IMR-90 (cell line): Measurements from ENCODE around the gene USP24. TPM values are rescaled to one million over a fixed set of nuclear protein-coding genes. Genes with fewer than 3 reads are reported as not detected.

ENCODE experiments used
- ATAC-seq: fragments of 200-7000 bp; cut with Tn5 transposase; 2 replicates; pipeline ENCODE4 v1.9.1; 2020; ENCODE audit warnings: low read depth, mild to moderate bottlenecking, moderate library complexity
- BruUV-seq: library from RNA; stranded (reverse); fragments of 400-500 nt; replicated peaks from 2 replicates; lab custom pipeline; 2021; lab: Mats Ljungman, UMichigan
- CTCF ChIA-PET: fragments of 300-600 bp; formaldehyde crosslinking; extraction: SDS; loops from one replicate; lab custom pipeline; 2021; ENCODE audit warnings: antibody characterized with exemption; lab: Yijun Ruan, JAX
- POLR2A ChIA-PET: fragments of 300-600 bp; sonication (Branson Sonifier 250); formaldehyde crosslinking; loops from one replicate; lab custom pipeline; 2022; ENCODE audit warnings: antibody characterized with exemption; ENCODE audit not compliant: unreplicated experiment; lab: Charles Lee
- DNase-seq: peaks from one replicate; pipeline ENCODE4 v3.0.0; 2013
- H2AFZ ChIP-seq: replicated peaks from 2 replicates; pipeline ENCODE3; 2013; ENCODE audit warnings: low read length, mild to moderate bottlenecking; ENCODE audit not compliant: poor library complexity
- H2AK5ac ChIP-seq: 2 replicates; pipeline ENCODE4 v1.6.1; 2013; ENCODE audit warnings: low read depth, low read length, inconsistent platforms
- H2AK9ac ChIP-seq: replicated peaks from 2 replicates; pipeline ENCODE3; 2013; ENCODE audit warnings: mild to moderate bottlenecking, low read depth, low read length, moderate library complexity; ENCODE audit not compliant: poor library complexity
- H2BK120ac ChIP-seq: 2 replicates; pipeline ENCODE4 v1.6.1; 2013; ENCODE audit warnings: low read depth, low read length, inconsistent platforms
- H2BK15ac ChIP-seq: 3 replicates; pipeline ENCODE4 v1.6.1; 2013; ENCODE audit warnings: low read depth, low read length, inconsistent platforms
- H2BK20ac ChIP-seq: 2 replicates; pipeline ENCODE4 v1.6.1; 2013; ENCODE audit warnings: low read depth, mild to moderate bottlenecking, inconsistent platforms, low read length, moderate library complexity
- H2BK5ac ChIP-seq: 2 replicates; pipeline ENCODE4 v1.6.1; 2013; ENCODE audit warnings: mild to moderate bottlenecking, low read depth, low read length, inconsistent platforms; ENCODE audit not compliant: poor library complexity, severe bottlenecking
- H3K14ac ChIP-seq: replicated peaks from 2 replicates; pipeline ENCODE4 v1.6.1; 2013; ENCODE audit warnings: low read depth, low read length, inconsistent platforms
- H3K18ac ChIP-seq: 2 replicates; pipeline ENCODE4 v1.6.1; 2013; ENCODE audit warnings: low read depth, low read length, control low read depth
- H3K23ac ChIP-seq: 2 replicates; pipeline ENCODE4 v1.6.1; 2013; ENCODE audit warnings: low read depth, low read length, inconsistent platforms
- H3K27ac ChIP-seq: 2 replicates; pipeline ENCODE4 v1.5.1; 2013; ENCODE audit warnings: mild to moderate bottlenecking, control low read depth, low read length; ENCODE audit not compliant: insufficient read depth
- H3K27me3 ChIP-seq: 2 replicates; pipeline ENCODE4 v1.6.1; 2013; ENCODE audit warnings: low read length; ENCODE audit not compliant: control insufficient read depth, insufficient read depth
- H3K36me3 ChIP-seq: 2 replicates; pipeline ENCODE4 v1.6.1; 2013; ENCODE audit warnings: low read length, mixed read lengths; ENCODE audit not compliant: control insufficient read depth, insufficient read depth
- H3K4ac ChIP-seq: 2 replicates; pipeline ENCODE4 v1.6.1; 2013; ENCODE audit warnings: low read depth, low read length, inconsistent platforms
- H3K4me1 ChIP-seq: 2 replicates; pipeline ENCODE4 v1.6.1; 2013; ENCODE audit warnings: low read length, mixed read lengths; ENCODE audit not compliant: control insufficient read depth, insufficient read depth
- H3K4me2 ChIP-seq: 2 replicates; pipeline ENCODE4 v1.6.1; 2013; ENCODE audit warnings: low read depth, mild to moderate bottlenecking, control low read depth, low read length, moderate library complexity
- H3K4me3 ChIP-seq: 2 replicates; pipeline ENCODE4 v1.5.1; 2013; ENCODE audit warnings: low read depth, mild to moderate bottlenecking, control low read depth, low read length, moderate library complexity; ENCODE audit not compliant: insufficient read depth
- H3K56ac ChIP-seq: 2 replicates; pipeline ENCODE4 v1.6.1; 2013; ENCODE audit warnings: low read length, inconsistent platforms; ENCODE audit not compliant: insufficient read depth; ENCODE audit errors: extremely low read depth
- H3K79me1 ChIP-seq, 2 experiments: 2 replicates each; pipeline ENCODE4 v1.6.1; 2013; ENCODE audit warnings: low read length in 2 of 2, inconsistent platforms in 1 of 2, low read depth in 1 of 2
- H3K9ac ChIP-seq: 2 replicates; pipeline ENCODE4 v1.6.1; 2013; ENCODE audit warnings: low read depth, low read length, control low read depth
- H3K9me1 ChIP-seq: 2 replicates; pipeline ENCODE4 v1.6.1; 2013; ENCODE audit warnings: low read length, inconsistent platforms; ENCODE audit not compliant: insufficient read depth
- H3K9me3 ChIP-seq: 2 replicates; pipeline ENCODE4 v1.6.1; 2013; ENCODE audit warnings: low read length; ENCODE audit not compliant: control insufficient read depth, insufficient read depth
- H4K20me1 ChIP-seq: 2 replicates; pipeline ENCODE4 v1.6.1; 2013; ENCODE audit warnings: low read length, inconsistent platforms; ENCODE audit not compliant: insufficient read depth
- H4K5ac ChIP-seq: 2 replicates; pipeline ENCODE4 v1.6.1; 2013; ENCODE audit warnings: mild to moderate bottlenecking, low read depth, low read length, control low read depth
- H4K8ac ChIP-seq, 2 experiments: 2 replicates each; pipeline ENCODE4 v1.6.1; 2013; ENCODE audit warnings: low read depth in 2 of 2, low read length in 2 of 2, control low read depth in 1 of 2, inconsistent platforms in 1 of 2
- H4K91ac ChIP-seq: 2 replicates; pipeline ENCODE4 v1.6.1; 2013; ENCODE audit warnings: low read depth, low read length, inconsistent platforms; ENCODE audit not compliant: insufficient read depth
- BHLHE40 ChIP-seq: fragments of 150-350 bp; IDR thresholded peaks from 2 replicates; pipeline ENCODE4 v1.6.1; 2016; ENCODE audit warnings: mild to moderate bottlenecking, low read depth, low read length
- ELK1 ChIP-seq: fragments of 150-350 bp; IDR thresholded peaks from 2 replicates; pipeline ENCODE4 v1.6.1; 2016; ENCODE audit warnings: low read depth, mild to moderate bottlenecking, low read length, moderate library complexity, borderline replicate concordance
- MAFK ChIP-seq: IDR thresholded peaks from 2 replicates; pipeline ENCODE4 v1.6.1; 2012; ENCODE audit warnings: low read depth, low read length, improper control_type of control experiment
- MAZ ChIP-seq: IDR thresholded peaks from 2 replicates; pipeline ENCODE4 v1.6.1; 2012; ENCODE audit warnings: low read depth, mild to moderate bottlenecking, low read length, improper control_type of control experiment, moderate library complexity, borderline replicate concordance
- MXI1 ChIP-seq: IDR thresholded peaks from 2 replicates; pipeline ENCODE4 v1.6.1; 2012; ENCODE audit warnings: low read depth, mild to moderate bottlenecking, low read length, moderate library complexity, borderline replicate concordance
- NFE2L2 ChIP-seq: fragments of 150-350 bp; IDR thresholded peaks from 2 replicates; pipeline ENCODE4 v1.6.1; 2016; ENCODE audit warnings: low read depth, mild to moderate bottlenecking, low read length
- POLR2A ChIP-seq: IDR thresholded peaks from 2 replicates; pipeline ENCODE4 v1.6.1; 2012; ENCODE audit warnings: mild to moderate bottlenecking, low read depth, low read length
- RCOR1 ChIP-seq: IDR thresholded peaks from 2 replicates; pipeline ENCODE4 v1.6.1; 2012; ENCODE audit warnings: mild to moderate bottlenecking, low read length, improper control_type of control experiment; ENCODE audit not compliant: insufficient replicate concordance
- RFX5 ChIP-seq: IDR thresholded peaks from 2 replicates; pipeline ENCODE4 v1.8.0; 2012; ENCODE audit warnings: low read depth, mild to moderate bottlenecking, low read length, moderate library complexity
- SMC3 ChIP-seq: fragments of 150-350 bp; IDR thresholded peaks from 2 replicates; pipeline ENCODE4 v1.6.1; 2016; ENCODE audit warnings: low read depth, mild to moderate bottlenecking, antibody characterized with exemption, low read length, moderate library complexity
- USF2 ChIP-seq: fragments of 150-350 bp; IDR thresholded peaks from 2 replicates; pipeline ENCODE4 v1.6.1; 2017; ENCODE audit warnings: mild to moderate bottlenecking, antibody characterized with exemption, low read length, low read depth
- WGBS, 2 experiments: methylation state at CpG; one replicate each; pipeline versions ENCODE4 v1.1.5 to v1.1.7; 2013; ENCODE audit warnings: missing lambda C conversion rate in 2 of 2; ENCODE audit not compliant: insufficient read length in 1 of 2; ENCODE audit errors: extremely low coverage in 2 of 2; 5-methylcytosine and 5-hydroxymethylcytosine counted together
- dilution Hi-C: fragments of 300-500 bp; cut with HindIII; formaldehyde crosslinking; loops from one replicate; pipeline ENCODE4 v1.14.3; 2018; ENCODE audit warnings: low sequenced_read_pairs; ENCODE audit not compliant: unreplicated experiment
- in situ Hi-C: fragments of 300-500 bp; cut with MboI; formaldehyde crosslinking; loops from 3 replicates; pipeline ENCODE4 v1.14.3; 2019; ENCODE audit warnings: low sequenced_read_pairs, inconsistent platforms, mixed read lengths
- intact Hi-C: fragments of 100-400 bp; cut with micrococcal nuclease; formaldehyde crosslinking; loops from 2 replicates; pipeline ENCODE4 v1.10.0; 2022
- polyA plus RNA-seq, 3 experiments: library from polyadenylated mRNA; depleted of rRNA; stranded (reverse); fragments of >200 nt; gene quantifications; 2 replicates each; pipeline ENCODE4 v1.2.3, GENCODE V29; 2012; ENCODE audit warnings: low replicate concordance in 1 of 3
- total RNA-seq: library from RNA; depleted of rRNA; stranded (reverse); fragments of >200 nt; gene quantifications from 2 replicates; pipeline ENCODE4 v1.2.3, GENCODE V29; 2012

The USP24 gene
- total and polyA plus RNA-seq, 2 of the 4 experiments (the other 2 are of a cell fraction), result 8.4 to 36.7 TPM

GRCh38 chr1:55225228-55225627, 10.1 kb upstream of the USP24 start:
- H4K91ac ChIP-seq, result no peak overlapping the region
- H2BK120ac ChIP-seq, result no peak overlapping the region
- no peak overlapping the region for H3K18ac ChIP-seq
- in situ Hi-C loops (no loop called here), intact Hi-C loops (no loop called here), dilution Hi-C loops (no loop called here)
- no peaks in the 10 kb centered on the region for H3K4me1 ChIP-seq
- no peak for TF ChIP-seq MXI1
- TF ChIP-seq SMC3, result no peak
- no peak for TF ChIP-seq BHLHE40
- no peak for TF ChIP-seq NFE2L2
- TF ChIP-seq USF2, result no peak
- no peak for TF ChIP-seq MAZ
- no peak for TF ChIP-seq RFX5
- TF ChIP-seq MAFK, result no peak
- TF ChIP-seq ELK1, result no peak
- no peak for TF ChIP-seq POLR2A
- TF ChIP-seq RCOR1, result no peak
- no peak overlapping the region for H2BK5ac ChIP-seq
- H4K8ac ChIP-seq, result no peak overlapping the region
- no peak overlapping the region for H4K5ac ChIP-seq
- H2AK5ac ChIP-seq, result no peak overlapping the region
- DNase-seq, result no peak
- H3K9me1 ChIP-seq, result no peaks in the 10 kb centered on the region
- no peak for ATAC-seq
- no peaks in the 10 kb centered on the region for H3K36me3 ChIP-seq
- POLR2A ChIA-PET, result no interaction called here
- no peak overlapping the region for H3K4ac ChIP-seq
- H3K79me1 ChIP-seq, result no peaks in the 10 kb centered on the region
- BruUV-seq, result no TSS peak
- H2AK9ac ChIP-seq, result no peak overlapping the region
- H2BK15ac ChIP-seq, result no peak overlapping the region
- H3K23ac ChIP-seq, result no peak overlapping the region
- H3K56ac ChIP-seq, result no peak overlapping the region
- peaks cover 5% of the 10 kb centered on the region; the same call in 1 of the 2 replicates for H3K27me3 ChIP-seq
- WGBS, 2 experiments, result no CpG with 5 or more reads among the region's 1 CpG
- H3K9me3 ChIP-seq, result no peaks in the 10 kb centered on the region
- CTCF ChIA-PET, result interaction anchor here (0.6 to 1.2 kb wide), 2 partner anchors 12 to 1025 kb away, joined by 3 to 4 read pairs; no protein-coding TSS in a partner anchor
- H3K9ac ChIP-seq, result no peak overlapping the region
- no peak overlapping the region for H3K4me2 ChIP-seq
- H2BK20ac ChIP-seq, result no peak overlapping the region
- H3K14ac ChIP-seq, result no peak overlapping the region
- H3K27ac ChIP-seq, result no peak overlapping the region
- H4K20me1 ChIP-seq, result no peaks in the 10 kb centered on the region
- no peak overlapping the region for H2AFZ ChIP-seq
- H3K4me3 ChIP-seq, result no peak overlapping the region
